GM19099 (cell line): ENCODE results near the gene TCHH.

ENCODE experiments used
- POLR2A ChIP-seq: IDR thresholded peaks from 3 replicates; pipeline ENCODE4 v1.6.1; 2011; ENCODE audit warnings: low read depth; ENCODE audit not compliant: insufficient read length; ENCODE audit errors: extremely low read depth

Gene TCHH

GRCh38 chr1:152125834-152126443, 10.7 kb upstream of the TCHH start:
- no peak for TF ChIP-seq POLR2A

- no peak for TF ChIP-seq POLR2A
Measured at GRCh38 chr1:152118915-152119314, 3.7 kb upstream of the TCHH start.

- TF ChIP-seq POLR2A: no peak
Measured at GRCh38 chr1:152112885-152113432, 2.3 kb downstream of the TCHH start.

GRCh38 chr1:152112101-152112884, 3.0 kb downstream of the TCHH start:
- no peak for TF ChIP-seq POLR2A

- no peak for TF ChIP-seq POLR2A
Measured at GRCh38 chr1:152111515-152111968, 3.7 kb downstream of the TCHH start.

- TF ChIP-seq POLR2A: no peak
Measured at GRCh38 chr1:152110860-152111514, 4.3 kb downstream of the TCHH start.

GRCh38 chr1:152110365-152110859, 4.8 kb downstream of the TCHH start:
- no peak for TF ChIP-seq POLR2A

GRCh38 chr1:152109998-152110294, 5.3 kb downstream of the TCHH start:
- TF ChIP-seq POLR2A: no peak

- no peak for TF ChIP-seq POLR2A
Measured at GRCh38 chr1:152109231-152109997, 5.8 kb downstream of the TCHH start.

GRCh38 chr1:152108882-152109222, 6.4 kb downstream of the TCHH start:
- TF ChIP-seq POLR2A: no peak

GRCh38 chr1:152107984-152108881, 7.0 kb downstream of the TCHH start:
- no peak for TF ChIP-seq POLR2A

- no peak for TF ChIP-seq POLR2A
Measured at GRCh38 chr1:152107031-152107983, 7.9 kb downstream of the TCHH start.

GRCh38 chr1:152104854-152105253, 10.4 kb downstream of the TCHH start:
- TF ChIP-seq POLR2A: no peak
